Amniotic stem cell (primary cell): Measurements from ENCODE around the gene ACTL10.
"Not testable (repeated sequence)": the region's sequence is repeated elsewhere in the genome, so short reads cannot be mapped to it uniquely, and the experiment has no call there.

Experiments used
- DNase-seq: peaks from one replicate; lab custom pipeline; 2025; lab: John Stamatoyannopoulos, UW

Gene ACTL10

DNA sequence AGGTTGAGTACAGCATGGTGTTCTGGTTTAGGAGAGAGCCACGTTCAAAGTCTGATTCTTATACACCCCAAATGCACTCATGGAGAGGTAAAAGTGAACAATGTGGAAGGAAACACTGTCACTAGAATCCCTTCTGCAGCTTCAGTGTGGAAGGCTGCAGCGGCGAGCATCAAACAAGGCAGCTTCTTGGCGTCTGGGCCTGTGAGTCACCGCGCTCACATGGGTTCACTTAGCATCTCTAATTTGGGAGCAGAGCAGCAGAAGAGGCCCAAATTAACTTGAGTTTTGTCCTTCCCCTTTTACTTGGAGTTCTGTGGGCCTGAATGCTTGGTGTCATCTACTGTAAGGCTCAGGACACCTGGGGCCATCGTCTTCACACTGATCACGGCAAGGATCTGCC is 30.4 kb downstream of the ACTL10 start:
- peak; percentile 71 for DNase-seq

DNA sequence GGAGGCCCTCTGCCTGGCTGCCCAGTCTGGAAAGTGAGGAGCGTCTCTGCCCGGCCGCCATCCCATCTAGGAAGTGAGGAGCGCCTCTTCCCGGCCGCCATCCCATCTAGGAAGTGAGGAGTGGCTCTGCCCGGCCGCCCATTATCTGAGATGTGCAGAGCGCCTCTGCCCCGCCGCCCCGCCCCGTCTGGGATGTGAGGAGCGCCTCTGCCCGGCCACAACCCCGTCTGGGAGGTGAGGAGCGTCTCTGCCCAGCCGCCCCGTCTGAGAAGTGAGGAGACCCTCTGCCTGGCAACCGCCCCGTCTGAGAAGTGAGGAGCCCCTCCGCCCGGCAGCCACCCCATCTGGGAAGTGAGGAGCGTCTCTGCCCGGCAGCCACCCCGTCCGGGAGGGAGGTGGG is 32.2 kb downstream of the ACTL10 start:
- not testable (repeated sequence) for DNase-seq

DNA sequence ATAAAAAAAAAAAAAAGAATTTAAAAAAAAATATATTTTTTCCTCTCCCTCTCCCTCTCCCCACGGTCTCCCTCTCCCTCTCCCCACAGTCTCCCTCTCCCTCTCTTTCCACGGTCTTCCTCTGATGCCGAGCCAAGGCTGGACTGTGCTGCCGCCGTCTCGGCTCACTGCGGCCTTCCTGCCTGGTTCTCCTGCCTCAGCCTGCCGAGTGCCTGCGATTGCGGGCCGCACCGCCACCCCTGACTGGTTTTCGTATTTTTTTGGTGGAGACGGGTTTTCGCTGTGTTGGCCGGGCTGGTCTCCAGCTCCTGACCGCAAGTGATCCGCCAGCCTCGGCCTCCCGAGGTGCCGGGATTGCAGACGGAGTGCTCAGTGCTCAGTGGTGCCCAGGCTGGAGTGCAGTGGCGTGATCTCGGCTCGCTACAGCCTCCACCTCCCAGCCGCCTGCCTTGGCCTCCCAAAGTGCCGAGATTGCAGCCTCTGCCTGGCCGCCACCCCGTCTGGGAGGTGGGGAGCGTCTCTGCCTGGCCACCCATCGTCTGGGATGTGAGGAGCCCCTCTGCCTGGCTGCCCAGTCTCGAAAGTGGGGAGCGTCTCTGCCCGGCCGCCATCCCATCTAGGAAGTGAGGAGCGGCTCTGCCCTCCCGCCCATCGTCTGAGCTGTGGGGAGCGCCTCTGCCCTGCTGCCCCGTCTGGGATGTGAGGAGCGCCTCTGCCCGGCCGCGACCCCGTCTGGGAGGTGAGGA is 34.1 kb downstream of the ACTL10 start:
- DNase-seq, result not testable (repeated sequence)

DNA sequence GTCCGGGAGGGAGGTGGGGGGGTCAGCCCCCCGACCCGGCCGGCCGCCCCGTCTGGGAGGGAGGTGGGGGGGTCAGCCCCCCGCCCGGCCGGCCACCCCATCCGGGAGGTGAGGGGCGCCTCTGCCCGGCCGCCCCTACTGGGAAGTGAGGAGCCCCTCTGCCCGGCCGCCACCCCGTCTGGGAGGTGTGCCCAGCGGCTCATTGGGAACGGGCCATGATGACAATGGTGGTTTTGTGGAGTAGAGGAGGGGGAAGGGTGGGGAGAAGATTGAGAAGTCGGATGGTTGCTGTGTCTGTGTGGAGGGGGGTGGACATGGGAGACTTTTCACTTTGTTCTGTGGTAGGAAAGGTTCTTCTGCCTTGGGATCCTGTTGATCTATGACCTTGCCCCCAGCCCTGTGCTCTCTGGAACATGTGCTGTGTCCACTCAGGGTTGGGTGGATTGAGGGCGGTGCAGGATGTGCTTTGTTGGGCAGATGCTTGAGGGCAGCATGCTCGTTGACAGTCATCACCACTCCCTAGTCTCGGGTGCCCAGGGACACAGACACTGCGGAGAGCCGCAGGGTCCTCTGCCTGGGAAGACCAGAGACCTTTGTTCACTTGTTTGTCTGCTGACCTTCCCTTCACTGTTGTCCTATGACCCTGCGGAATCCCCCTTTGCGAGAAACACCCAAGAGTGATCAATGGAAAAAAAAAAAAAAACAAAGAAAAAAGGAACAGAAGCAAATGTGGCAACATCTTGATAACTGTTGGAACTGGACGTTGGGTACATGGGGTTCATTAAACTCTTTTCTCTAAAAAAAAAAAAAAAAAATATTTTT is 35.1 kb downstream of the ACTL10 start:
- no peak for DNase-seq

DNA sequence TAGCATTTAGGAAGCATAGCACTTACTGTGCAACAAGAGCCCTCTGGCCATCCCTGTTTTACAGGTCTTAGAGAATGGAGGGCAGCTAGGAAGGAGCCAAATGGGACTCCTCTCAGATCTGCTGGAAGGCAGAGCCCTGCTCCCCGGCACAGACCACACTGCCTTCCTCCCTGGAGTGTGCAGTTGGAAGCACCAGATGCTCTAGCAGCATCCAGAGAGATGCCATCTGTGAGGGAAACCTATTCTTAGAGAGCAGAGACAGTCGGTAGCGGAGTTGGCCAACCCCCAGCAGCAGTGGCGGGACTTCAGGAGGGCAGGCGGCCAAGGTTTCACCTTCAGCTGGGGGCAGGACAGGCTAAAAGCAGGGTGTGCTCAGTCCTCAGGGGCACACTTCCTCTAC is 36.1 kb downstream of the ACTL10 start:
- no peak for DNase-seq

DNA sequence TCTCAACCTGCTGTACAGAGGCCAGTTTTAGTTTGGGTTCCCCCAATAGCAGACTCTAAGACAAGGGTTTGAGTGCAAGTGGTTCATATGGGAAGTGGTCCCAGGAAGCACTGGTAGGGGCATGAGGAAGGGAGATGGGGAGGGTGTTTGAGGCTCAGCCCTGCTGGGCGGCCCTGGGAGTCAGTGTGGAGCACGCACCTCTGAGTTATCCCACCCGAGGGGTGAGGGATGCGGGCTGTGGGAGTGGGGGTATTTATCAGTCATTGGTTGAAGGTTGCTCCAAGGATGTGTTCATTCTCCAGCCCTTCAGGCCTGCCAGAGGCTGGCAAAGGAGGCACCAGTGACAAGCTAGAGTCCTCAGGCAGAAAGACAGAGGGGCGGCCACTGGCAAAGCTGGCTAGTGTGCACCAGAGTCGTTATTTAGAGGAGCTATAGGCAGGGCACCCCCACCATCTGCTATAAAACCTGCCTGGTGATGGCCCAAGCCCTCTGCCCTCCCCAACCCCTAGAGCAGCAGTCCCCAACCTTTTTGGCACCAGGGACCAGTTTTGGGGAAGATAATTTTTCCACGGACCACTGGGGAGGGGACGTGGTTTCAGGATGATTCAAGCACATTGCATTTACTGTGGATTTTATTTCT is 36.9 kb downstream of the ACTL10 start:
- no peak for DNase-seq

DNA sequence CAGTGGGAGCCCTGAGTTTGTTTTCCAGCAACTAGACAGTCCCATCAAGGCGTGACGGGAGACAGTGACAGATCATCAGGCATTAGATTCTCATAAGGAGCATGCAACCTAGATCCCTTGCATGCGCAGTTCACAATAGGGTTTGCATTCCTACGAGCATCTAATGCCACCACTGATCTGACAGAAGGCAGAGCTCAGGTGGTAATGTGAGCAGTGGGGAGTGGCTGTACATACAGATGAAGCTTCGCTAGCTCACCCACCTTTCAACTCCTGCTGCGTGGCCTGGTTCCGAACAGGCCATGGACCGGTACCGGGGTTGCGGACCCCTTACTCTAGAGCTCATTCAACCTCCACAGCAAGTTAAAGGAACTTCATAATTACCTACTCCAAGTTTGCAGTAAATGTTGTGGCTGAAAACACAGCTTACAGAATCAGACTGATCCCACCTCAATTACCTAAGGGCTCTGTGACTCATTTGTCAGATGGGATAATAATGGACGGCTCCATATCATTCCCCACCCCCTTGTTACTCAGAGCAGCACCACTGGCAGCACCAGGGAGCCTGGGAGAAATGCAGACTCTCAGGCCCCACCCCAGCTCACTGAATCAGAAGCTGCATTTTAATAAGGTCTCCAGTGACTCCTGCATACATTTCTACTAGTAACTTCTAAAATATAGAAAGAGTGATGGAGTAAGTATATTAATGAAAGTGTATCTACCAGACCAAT is 37.6 kb downstream of the ACTL10 start:
- DNase-seq, result no peak

DNA sequence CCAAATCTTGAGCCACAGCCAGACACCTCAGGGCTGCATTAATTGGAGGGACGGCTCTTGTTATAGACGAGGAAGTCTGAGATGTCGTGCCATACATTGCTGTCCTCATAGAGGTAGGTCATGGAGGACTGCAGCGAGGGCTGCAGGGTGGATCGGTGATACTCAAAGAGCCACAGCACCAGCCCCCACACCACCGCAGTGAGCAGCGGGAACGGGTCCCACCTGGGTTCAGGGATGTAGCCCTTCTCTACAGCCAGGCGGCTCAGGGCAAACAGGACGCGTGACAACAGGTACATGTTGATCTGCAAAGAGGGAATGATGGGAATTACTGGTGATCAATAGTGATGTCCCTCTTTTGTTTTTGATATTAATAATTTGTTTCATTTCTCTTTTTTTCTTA is 40.9 kb downstream of the ACTL10 start:
- DNase-seq, result no peak

DNA sequence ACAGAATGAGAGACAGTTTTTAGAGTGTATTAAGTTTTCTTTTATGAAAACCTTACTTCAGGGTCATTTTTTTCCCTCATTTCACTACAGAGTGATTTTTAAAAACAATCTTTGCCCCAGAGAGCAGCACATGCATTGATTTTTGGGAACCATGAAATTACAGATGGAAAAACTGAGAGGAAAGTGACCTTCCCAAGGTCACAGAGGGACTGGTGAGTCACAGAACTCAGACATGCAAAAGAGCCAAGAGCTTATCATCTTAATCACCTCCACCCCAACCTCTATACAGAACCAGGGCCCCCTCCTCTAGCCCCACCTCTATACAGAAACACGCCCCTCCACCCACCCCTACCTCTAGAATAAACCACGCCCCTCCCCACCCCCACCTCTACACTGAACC is 42.7 kb downstream of the ACTL10 start:
- no peak for DNase-seq

DNA sequence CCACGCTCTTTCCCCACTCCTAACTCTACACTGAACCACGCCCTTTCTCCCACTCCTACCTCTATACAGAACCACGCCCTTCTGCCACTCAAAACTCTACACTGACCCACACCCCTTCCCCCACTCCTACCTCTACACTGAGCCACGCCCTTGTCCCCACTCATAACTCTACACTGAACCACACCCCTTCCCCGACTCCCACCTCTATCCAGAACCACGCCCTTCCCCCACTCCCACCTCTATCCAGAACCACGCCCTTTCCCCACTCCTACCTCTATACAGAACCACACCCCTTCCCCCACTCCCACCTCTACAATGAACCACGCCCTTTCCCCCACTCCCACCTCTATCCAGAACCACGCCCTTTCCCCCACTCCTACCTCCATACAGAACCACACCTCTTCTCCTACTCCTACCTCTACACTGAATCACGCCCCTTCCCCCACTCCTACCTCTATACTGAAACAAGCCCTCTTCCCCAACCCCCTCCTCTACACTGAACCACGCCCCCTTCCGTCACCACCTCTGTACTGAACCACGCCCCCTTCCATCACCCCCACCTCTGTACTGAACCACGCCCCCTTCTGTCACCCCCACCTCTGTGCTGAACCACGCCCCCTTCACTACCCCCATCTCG is 43.3 kb downstream of the ACTL10 start:
- no peak for DNase-seq

DNA sequence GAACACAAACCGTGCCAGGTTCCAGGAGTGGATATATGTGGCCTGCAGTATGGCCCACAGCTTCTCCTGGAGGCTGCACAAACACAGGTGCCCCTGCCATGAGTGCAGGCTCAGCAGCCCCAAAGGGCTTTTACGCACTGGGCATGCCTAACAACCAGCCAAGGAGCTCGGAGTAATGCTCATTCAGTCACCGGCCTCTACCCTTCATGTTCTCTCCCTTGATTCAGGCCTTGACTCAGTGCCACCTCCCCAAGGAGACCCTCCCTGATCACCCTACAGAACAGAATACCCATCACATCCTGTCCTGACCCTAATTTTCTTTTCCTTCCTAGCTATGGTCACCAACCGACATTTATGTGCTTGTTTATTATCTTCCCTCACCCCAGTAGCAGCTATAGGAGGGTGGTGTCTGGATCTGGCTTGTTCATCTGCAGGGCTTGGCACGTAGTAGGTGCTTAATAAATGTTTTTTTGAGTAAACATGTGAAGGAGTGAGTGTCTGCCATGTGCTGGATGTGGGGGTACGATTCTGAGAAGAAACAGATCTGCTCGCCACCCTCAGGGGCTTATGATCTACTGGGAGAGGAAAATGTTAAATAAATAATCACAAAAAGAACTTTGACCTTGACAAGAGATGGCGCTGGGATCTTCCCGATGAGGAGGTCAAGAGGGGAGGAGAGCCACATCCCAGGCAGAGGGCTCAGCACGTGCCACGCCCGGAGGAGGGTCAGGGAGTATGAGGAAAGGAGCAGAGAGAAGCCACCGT is 44.1 kb downstream of the ACTL10 start:
- DNase-seq, result no peak

DNA sequence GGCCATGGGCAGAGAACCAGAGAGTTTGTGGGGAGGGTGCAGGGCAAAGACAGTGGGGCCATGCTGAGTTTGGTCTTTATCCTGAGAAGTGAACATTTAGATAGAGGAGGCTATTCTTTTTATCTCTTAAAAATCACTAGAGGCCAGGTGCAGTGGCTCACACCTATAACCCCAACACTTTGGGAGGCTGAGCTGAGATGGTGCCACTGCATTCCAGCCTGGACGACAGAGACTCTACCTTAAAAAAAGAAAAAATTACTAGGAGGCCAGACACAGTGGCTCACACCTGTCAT is 44.6 kb downstream of the ACTL10 start:
- DNase-seq, result no peak

DNA sequence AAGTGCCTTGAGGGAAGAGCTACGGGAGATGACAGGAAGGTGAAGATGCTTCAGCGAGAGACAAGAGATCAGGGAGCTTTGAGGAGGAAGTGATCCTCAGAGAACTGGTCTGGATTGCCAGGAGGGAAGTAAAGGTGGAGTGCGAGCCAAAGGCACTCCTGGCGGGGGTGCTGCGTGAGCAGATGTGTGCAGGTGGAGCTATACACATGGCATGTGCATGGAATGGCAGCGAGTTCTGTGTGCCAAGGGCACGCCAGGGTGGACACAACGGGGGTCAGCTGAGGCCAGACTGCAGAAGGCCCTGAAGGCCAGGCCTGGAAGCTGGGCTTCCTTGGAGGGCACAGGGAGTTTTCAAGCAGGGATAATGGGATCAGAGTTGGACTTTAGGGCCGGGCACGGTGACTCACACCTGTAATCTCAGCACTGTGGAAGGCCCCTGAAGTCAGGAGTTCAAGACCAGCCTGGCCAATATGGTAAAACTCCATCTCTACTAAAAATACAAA is 47.2 kb downstream of the ACTL10 start:
- DNase-seq, result no peak

DNA sequence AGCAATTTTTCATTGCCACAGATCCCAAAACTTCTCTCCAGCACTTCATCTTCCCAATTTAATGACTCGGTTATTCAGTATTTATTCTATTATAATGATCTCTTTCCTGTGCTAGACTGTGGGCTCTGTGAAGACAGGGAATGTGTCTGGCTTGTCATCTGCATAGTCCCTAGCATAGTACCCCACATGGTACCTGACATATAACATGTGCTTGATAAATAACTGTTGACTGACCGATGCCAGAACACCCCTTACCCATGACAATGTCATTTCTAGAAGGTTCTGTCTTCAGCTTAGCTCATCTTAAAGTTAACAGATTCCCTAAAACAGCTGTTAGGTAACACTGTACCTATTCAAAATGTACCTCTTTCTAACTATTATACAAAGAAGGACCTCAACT is 49.8 kb downstream of the ACTL10 start:
- no peak for DNase-seq
